ENCODE results near the gene HOXB1.
A peak's percentile ranks its signal among the peaks of the same experiment; 100 is the strongest.
"Not testable (repeated sequence)": the region's sequence is repeated elsewhere in the genome, so short reads cannot be mapped to it uniquely, and the experiment has no call there.

Gene HOXB1

GRCh38 chr17:48519427-48519826 is 11.4 kb downstream of the HOXB1 start:
- DNase-seq (ENCODE audit: low read depth), result no peak

GRCh38 chr17:48517478-48517877 is 13.3 kb downstream of the HOXB1 start:
- no peak for DNase-seq (ENCODE audit: low read depth)

- no peak for DNase-seq (ENCODE audit: low read depth)
These were observed 14.6 kb downstream of the HOXB1 start for GRCh38 chr17:48515925-48516900.

- DNase-seq (ENCODE audit: low read depth), result no peak
These were observed 16.3 kb downstream of the HOXB1 start for GRCh38 chr17:48514477-48514876.

GRCh38 chr17:48513666-48514455 is 16.9 kb downstream of the HOXB1 start:
- no peak for DNase-seq (ENCODE audit: low read depth)

- DNase-seq (ENCODE audit: low read depth), result no peak
These were observed 17.7 kb downstream of the HOXB1 start for GRCh38 chr17:48513097-48513496.

- no peak for DNase-seq (ENCODE audit: low read depth)
These were observed 19.8 kb downstream of the HOXB1 start for GRCh38 chr17:48510761-48511604.

- DNase-seq (ENCODE audit: low read depth), result no peak
These were observed 20.4 kb downstream of the HOXB1 start for GRCh38 chr17:48510381-48510760.

GRCh38 chr17:48509708-48510107 is 21.1 kb downstream of the HOXB1 start:
- not testable (repeated sequence) for DNase-seq (ENCODE audit: low read depth)

- DNase-seq (ENCODE audit: low read depth), result no peak
These were observed 24.6 kb downstream of the HOXB1 start for GRCh38 chr17:48506246-48506645.

GRCh38 chr17:48505788-48506187 is 25.0 kb downstream of the HOXB1 start:
- peak; percentile 77 for DNase-seq (ENCODE audit: low read depth)

- no peak for DNase-seq (ENCODE audit: low read depth)
These were observed 25.9 kb downstream of the HOXB1 start for GRCh38 chr17:48504953-48505352.

GRCh38 chr17:48503747-48504146 is 27.1 kb downstream of the HOXB1 start:
- no peak for DNase-seq (ENCODE audit: low read depth)

GRCh38 chr17:48502901-48503300 is 27.9 kb downstream of the HOXB1 start:
- DNase-seq (ENCODE audit: low read depth), result no peak

- DNase-seq (ENCODE audit: low read depth), result no peak
These were observed 28.5 kb downstream of the HOXB1 start for GRCh38 chr17:48502312-48502711.

- DNase-seq (ENCODE audit: low read depth), result no peak
These were observed 30.1 kb downstream of the HOXB1 start for GRCh38 chr17:48500435-48501426.

GRCh38 chr17:48499735-48500434 is 30.9 kb downstream of the HOXB1 start:
- no peak for DNase-seq (ENCODE audit: low read depth)

- peak; percentile 38 for DNase-seq (ENCODE audit: low read depth)
These were observed 31.6 kb downstream of the HOXB1 start for GRCh38 chr17:48499248-48499647.

- DNase-seq (ENCODE audit: low read depth), result no peak
These were observed 32.5 kb downstream of the HOXB1 start for GRCh38 chr17:48498164-48498850.

- peak; percentile 57 for DNase-seq (ENCODE audit: low read depth)
These were observed 33.7 kb downstream of the HOXB1 start for GRCh38 chr17:48497103-48497502.

Measured in EH (cell line).